HG03378 (cell line): ENCODE results near the gene HIRIP3.

Experiments used
- ATAC-seq: cut with Tn5 transposase; IDR thresholded peaks from one replicate; pipeline ENCODE4 v1.9.1; 2021; ENCODE audit warnings: mild to moderate bottlenecking, moderate library complexity; ENCODE audit not compliant: unreplicated experiment

HIRIP3 gene

DNA sequence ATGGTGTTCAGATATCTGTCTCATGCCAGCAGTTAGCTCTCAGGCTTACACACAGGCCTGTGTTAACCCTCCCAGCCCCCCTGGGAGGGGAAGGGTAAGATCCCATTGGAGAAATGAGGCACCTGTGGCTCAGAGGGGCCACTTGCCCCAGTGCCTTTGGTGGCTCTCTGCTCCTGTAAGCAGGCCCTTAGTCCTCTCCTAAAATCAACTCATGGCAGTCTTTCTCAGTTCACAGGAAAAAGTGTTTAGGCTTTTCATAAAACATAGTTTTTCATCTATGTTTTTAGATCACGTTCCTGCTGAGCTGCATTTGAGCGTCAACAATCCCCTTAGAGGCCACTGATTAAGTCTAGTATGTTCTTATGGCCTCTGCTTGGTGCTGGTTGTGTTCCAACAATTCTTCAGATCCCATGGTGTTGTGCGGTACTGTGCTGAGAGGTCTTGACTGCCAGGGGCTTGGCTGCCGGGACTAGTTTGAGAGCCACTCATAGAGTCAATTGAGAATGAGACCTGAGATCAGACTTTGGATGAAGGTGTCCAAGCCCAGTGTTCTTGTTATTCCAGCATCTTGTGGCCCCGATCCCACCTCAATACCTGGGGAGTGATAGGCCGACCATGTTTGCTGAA is 11.2 kb downstream of the HIRIP3 start:
- ATAC-seq = no peak

DNA sequence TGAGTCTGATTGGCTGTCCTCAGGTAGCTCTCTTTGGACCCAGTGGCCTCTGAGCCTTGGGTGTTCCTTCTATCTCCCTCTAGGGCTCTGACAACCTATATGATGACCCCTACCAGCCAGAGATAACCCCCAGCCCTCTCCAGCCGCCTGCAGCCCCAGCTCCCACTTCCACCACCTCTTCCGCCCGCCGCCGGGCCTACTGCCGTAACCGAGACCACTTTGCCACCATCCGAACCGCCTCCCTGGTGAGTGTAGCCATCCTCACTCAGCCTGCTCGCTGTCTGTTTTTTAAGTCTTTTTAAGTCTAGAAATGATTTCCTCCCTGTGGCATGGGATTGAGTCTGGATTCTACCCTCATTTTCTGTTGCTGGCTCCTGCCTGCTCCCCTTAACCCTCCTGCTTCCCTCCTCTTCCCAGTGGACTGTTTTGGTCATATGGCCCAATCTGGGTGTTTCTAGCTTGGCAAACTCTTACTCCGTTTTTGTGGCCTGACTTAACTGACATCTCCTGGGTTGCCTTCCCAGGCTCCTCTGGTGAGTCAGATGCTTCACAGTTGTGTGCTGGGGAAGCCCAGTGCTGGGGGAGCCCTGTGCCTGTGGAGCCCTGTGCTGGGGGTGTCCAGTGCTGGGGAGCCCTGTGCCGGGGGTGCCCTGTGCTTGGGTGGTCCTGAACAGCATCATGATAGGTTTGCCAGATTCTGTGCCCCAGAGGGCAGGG is 11.8 kb downstream of the HIRIP3 start:
- ATAC-seq = no peak

GRCh38 chr16:29982560-29983419 is 12.6 kb downstream of the HIRIP3 start:
- ATAC-seq = no peak

DNA sequence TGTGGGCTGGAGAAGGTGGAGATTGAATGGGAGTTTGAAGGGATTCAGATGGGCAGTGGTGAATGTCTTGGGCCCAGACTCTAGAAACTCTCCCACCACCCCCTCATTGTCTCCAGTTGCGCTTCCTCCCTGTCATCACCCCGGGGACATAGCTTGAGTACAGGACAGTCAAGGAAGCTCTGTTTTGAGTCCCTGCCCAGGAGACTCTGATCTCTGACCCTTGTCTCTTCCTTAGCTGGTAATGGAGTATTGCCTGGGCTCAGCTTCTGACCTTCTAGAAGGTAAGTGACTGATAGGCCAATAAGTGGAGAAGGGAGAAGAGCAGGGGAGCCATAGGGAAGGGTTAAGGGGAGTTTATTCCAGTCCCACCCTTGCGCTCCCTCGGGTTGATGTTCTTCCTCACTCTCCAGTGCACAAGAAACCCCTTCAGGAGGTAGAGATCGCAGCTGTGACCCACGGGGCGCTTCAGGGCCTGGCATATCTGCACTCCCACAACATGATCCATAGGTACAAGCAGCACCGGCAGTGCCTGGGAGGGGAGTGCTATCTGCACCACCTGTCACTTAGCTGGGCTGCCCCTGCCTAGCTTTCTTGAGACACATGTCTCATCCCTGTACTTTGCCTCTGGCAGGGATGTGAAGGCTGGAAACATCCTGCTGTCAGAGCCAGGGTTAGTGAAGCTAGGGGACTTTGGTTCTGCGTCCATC is 16.7 kb downstream of the HIRIP3 start:
- ATAC-seq = no peak

DNA sequence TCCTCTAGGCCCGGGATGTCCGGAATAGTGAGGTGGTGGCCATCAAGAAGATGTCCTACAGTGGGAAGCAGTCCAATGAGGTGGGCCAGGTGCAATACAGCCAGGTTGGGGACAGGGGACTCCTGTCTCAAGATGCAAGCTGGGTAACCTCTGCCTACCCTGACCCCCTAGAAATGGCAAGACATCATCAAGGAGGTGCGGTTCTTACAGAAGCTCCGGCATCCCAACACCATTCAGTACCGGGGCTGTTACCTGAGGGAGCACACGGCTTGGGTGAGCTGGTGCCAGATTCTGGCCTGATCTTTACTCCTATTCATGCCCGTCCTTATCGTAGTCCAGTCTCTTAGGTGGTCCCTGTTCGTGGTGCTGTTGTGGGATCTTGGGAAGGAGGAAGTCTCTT is 17.3 kb downstream of the HIRIP3 start:
- no peak for ATAC-seq

- no peak for ATAC-seq
Observed at GRCh38 chr16:29977063-29977825, 18.2 kb downstream of the HIRIP3 start.

DNA sequence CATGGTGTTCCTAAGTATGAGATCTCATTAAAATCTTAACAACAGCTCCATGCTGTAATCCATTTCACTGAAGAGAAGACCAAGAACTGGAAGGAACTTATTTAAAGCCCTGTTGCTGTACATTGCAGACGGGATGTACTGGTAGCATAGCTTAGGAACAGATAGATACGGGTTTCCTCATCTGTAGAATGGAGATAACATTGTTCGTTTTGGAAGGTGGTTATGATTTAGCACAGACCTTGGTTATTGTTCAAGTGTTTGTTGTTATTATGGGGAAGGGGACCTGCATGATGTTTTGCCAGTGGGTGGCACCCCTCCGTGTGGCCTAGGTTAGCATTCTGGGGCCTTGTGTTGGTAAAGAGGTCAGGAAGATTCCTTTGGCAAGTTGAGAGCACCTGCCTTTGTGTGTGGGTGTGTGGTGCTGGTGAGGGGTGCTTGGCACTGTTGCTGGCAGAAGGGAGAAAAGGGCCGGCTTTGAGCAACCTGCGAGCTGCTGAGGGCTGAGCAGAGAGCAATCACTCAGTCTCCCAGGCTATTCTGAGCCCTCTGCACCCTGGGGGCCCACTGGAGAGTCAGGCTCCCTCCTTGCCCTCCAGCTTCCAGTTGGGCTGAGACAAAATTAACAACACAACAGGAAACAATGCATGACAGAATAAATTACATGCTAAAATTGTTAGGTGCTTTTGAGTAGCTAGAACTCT is 19.5 kb downstream of the HIRIP3 start:
- ATAC-seq = no peak

DNA sequence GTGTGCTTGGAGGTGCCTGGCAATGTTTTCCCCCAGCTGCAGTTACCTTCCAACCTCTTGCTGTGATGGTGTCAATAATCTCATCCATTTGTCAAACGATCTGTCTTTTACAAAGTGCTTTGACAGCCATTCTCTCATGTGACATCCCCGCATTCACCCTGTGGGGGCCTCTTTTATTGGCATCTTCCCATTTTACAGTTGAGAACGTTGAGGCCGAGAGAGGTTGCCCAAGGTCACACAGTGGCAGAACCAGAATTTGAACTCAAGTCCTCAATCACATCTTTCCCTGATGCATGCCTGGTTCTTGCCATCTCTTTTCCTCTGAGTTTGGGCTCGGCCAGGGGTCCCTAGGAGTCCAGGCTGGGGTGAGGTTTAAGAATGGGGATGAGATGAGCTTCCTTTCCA is 20.3 kb downstream of the HIRIP3 start:
- no peak for ATAC-seq

DNA sequence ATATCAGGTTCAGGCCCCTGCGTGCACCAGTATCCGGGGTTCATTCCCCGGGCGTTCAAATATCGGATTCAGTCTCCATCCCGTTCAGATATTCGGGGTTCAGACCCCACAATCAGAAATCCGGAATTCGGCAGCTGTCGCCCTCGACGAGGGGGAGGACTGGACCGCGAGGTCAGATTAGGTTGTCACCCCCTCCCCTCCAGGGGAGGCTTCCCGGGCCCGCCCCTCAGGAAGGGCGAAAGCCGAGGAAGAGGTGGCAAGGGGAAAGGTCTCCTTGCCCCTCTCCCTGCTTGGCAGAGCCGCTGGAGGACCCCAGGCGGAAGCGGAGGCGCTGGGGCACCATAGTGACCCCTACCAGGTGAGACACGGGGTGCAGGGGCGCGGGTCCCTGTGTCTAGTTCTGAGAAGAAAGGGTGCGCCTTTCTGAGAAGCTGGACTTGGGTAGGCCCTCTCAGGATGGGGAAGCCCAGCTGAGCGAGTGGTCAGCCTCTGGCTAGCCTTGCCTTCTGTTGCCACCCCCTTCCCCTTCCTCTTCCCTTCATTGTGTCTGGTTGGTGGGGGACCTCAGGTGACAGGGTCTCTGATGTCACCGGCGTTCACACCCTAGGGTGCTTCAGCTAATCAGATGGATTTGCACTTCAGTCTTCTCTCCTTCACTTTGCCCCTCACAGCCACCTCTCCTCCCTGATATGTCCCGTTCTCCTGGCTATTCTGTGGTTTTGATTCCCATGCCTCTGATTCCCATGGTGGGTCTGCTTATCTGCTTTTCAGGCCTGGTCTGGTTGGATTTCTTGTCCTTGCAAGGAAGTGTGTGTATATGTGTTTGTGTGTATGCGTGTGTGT is 20.9 kb downstream of the HIRIP3 start:
- ATAC-seq = no peak

- ATAC-seq = peak; percentile 76
Observed at GRCh38 chr16:29973384-29974246, 21.8 kb downstream of the HIRIP3 start, which contains the start of gene TAOK2. TAOK2 (plus strand) TSS chr16:29973868; CDS start chr16:29977773, 3,905 bp downstream.

GRCh38 chr16:29972992-29973383 is 22.4 kb downstream of the HIRIP3 start:
- no peak for ATAC-seq

GRCh38 chr16:29972500-29972899 is 22.9 kb downstream of the HIRIP3 start:
- ATAC-seq = no peak

DNA sequence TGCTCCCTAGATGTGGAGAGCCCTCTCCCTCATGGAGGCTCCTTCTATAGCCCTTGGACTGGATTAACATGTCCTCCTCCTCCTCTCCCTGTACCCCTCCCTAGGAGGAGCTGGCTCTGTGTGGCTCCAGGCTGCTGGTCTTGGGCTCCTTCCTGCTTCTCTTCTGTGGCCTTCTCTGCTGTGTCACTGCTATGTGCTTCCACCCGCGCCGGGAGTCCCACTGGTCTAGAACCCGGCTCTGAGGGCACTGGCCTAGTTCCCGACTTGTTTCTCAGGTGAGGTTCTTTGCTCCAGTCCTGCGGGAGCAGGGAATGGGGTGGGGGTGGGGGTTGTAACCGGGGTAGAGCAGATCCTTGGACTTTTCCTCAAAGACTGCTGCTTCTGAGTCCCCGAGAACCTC is 24.1 kb downstream of the HIRIP3 start:
- no peak for ATAC-seq

- ATAC-seq = no peak
Observed at GRCh38 chr16:29968205-29968604, 27.2 kb downstream of the HIRIP3 start.

DNA sequence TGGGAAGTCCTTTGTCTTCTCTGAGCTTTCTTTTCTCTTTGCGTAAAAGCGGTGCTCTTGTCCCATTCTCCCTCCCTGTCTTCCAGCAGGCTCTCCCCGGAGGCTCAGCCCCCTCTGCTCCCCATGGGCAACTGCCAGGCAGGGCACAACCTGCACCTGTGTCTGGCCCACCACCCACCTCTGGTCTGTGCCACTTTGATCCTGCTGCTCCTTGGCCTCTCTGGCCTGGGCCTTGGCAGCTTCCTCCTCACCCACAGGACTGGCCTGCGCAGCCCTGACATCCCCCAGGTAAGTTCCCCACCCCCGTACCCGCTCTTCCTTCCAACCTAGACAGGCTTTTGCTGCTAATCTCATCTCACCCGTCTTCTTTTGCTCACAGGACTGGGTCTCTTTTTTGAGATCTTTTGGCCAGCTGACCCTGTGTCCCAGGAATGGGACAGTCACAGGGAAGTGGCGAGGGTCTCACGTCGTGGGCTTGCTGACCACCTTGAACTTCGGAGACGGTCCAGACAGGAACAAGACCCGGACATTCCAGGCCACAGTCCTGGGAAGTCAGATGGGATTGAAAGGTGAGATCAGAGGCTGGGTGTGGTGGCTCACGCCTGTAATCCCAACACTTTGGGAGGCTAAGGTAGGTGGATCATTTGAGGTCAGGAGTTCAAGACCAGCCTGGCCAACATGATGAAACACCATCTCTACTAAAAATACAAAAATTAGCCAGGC is 32.2 kb downstream of the HIRIP3 start:
- ATAC-seq = no peak

DNA sequence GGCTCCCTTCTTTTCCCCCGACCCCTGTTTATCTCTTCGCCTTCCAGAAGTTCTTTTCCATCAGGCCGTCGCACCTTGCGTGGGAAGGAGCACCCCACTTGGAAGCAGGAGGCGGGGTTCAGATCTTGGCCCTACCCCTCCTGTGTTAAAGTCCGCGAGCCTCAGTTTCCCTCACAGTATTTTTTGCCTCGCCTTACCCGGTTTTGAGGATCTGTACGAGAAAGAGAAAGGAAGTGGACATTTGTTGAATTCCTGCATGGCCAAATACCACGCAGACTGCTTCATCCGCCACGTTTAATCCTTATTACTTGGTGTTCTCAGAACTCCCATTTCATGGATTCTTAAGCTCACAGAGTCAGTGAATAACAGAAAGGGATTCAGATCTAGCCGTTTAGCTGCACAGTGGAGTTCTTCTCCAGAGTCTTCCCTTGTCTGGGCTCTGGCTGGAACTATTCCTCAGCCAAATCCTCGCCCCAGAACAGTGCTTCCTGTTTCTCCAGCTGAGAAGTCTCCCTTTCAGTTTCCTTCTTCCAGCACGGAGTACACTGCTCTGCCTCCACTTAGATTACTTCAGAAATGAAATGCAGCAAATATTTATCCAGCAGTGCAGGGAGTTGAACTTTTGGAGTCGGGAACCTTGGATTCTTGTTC is 32.9 kb downstream of the HIRIP3 start:
- ATAC-seq = no peak
